Ecto neural progenitor cell (in vitro differentiated cells): Measurements from ENCODE around the gene HDAC9.
A peak's percentile ranks its signal among the peaks of the same experiment; 100 is the strongest.

Experiments used
- DNase-seq: peaks from one replicate; pipeline ENCODE4 v3.0.0-alpha.2; 2018; ENCODE audit warnings: low spot score

HDAC9 gene

DNA sequence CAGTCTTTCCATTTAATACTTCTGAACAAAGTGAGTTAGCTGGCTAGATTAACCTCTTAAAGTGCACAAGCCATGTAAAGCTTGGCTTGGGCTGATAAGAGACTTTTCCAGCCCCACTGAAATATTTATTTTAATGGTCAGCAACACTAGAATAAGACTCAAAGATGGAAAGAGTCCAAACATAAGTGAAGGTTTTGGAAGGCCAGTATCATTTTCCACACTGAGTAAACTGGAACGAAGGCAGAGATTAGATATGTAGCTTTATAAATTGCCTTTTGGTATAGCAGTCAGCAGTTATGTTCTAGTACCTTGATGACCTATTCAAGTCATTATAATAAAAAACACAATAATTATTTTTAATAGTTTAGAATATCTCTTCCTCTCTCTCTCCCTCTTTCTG lies 102.2 kb downstream of the HDAC9 start:
- no peak for DNase-seq

DNA sequence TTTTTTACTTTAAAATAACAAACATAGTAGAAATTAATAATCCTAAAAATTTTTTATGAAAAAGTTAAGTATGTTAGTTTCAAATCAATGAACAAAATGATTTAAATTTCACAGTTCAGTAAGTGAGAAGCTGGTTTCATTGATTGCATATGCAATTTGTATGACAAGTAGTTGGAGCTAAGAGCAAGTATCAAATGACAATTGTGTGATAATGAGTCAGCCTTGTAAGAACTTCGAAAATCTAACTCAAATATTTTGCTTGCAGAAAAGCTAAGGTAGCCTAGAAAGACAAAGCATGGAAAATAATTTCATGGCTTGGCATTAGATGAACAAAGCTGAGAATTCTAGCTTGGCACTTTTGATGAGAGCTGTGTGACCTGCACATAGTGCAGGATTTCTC lies 111.5 kb downstream of the HDAC9 start:
- DNase-seq: no peak

DNA sequence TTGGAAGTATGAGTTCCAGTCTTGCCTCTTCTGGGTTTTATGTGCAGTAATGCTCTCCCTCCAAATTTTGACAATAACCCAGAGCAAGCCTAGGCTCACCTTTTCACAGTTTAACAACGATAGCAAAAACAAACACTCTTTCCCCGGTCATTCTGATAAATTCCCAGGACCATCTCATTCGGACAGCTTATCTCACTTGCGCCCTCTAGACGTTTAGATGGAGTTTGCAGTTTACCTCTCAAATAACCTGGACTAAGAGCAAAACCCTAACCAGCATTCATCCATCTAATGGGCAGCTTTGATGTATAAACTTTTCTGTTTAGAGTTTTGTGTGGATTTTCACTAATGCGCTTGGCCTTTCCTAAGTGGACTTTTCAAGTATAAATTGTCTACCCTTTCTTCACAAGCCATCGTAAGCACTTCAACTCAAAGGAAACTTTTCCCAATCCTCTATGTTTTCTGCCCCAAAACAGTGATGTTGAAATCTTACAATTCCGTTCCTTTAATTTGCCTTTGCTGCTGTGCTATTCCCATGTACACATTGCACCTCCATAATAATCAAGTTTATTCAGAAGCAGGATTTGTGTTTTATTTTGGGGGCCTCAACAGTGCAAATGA lies 114.9 kb downstream of the HDAC9 start:
- DNase-seq: peak; percentile 49

DNA sequence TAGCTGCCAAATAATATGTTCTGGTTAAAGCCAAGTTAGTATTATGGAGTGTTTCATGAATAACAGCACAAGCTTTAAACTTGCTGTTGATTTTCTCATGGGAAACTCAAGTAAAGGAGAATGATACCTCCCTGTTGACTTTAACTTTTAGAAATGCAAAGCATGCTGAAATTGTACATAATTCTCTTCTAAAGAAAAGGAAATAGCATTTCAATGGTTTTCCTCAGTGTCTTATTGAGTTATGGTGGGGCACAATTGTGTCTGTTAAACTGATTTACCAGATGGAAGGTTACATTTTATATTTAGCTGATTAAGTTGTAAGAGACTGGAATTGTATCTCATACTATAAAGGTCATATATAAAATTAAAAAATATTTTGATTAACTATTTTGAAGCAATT lies 119.3 kb downstream of the HDAC9 start:
- no peak for DNase-seq

DNA sequence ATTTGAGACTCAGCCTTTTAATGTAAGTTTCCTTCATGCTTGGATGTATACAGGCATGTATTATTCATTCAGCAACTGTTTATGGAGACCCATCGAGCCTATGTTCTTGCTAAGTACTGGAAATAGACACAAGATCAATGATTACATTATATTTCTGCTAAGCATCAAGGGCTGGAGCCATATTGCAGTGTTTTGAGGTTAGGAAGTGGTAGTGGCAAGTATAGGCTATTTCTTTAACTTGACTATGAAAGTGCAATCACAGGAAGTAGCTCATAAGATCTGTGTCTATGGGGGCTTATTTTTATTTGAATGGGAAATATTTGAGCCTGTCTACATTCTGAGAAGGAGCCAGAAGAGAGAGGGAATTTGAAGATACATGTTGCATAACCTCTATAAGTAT lies 123.8 kb downstream of the HDAC9 start:
- no peak for DNase-seq

DNA sequence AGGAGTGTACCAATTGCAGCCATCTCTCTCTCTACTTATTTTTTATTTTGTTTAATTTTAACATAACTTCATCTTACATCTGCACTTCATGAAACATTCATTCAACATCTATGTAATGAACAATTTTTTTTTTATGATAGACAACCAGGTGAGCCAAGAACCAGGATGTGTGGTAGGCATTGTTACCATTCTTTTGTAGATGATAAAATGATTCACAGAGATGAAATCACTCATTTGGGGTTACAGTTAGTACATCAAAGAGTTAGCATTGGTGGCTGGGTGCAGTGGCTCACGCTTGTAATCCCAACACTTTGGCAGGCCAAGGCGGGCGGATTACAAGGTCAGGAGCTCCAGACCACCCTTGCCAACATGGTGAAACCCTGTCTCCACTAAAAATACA lies 127.8 kb downstream of the HDAC9 start:
- no peak for DNase-seq

DNA sequence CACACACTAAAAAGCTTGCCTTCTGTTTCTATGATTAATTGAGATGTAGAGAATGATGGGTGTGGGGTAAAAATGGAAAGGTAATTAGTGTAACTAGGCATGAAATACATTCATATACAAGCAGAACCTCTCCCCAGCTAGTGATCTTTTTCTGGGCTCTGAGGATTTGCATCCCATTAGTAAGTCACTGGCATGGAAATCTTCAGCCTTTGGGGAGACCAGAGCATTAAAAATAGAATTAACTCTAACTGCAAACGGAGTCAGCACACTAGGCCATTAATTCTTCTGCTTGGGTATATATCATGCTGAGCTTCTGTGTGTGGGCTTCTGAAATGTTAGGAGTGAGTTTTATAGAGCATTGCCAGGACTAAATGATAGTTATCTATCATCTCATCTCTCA lies 128.9 kb downstream of the HDAC9 start:
- no peak for DNase-seq

DNA sequence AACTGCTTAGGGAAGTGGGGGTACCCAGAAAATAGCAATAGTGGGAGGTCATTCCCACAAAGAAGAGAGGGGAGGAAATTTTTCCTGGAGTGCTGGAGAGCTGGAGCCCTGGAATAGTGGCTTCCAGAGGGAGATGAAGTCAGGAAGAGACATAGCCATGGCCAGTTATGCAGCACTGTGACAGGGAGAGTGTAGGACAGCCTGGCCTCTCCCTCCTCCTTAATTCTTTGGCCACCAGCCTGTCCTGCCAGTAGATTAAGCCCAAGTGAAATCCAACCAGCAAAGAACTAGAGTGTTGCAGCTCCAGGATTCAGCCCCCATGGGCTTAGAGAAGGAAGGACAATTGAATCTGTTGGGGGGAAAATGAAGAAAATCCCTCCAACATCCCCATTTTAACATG lies 130.5 kb downstream of the HDAC9 start:
- DNase-seq: no peak

DNA sequence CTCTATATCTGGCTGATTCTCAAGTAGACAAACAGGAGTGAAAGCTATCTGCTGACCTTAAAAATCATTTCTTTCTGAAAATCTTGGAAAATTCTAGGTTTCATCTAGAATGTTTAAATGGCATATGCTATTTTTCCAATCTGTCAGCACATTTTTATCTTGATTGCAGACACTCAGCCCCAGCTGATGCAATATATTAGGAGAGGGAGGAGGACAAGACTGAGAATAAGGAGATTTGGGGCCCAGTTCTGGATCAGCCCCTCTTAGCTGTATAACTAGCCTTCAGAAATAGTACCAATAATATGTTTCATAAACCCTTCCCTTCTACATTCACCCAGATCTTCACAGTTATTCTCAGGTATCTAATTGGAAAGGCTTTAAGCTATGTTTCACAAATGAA lies 131.2 kb downstream of the HDAC9 start:
- no peak for DNase-seq

DNA sequence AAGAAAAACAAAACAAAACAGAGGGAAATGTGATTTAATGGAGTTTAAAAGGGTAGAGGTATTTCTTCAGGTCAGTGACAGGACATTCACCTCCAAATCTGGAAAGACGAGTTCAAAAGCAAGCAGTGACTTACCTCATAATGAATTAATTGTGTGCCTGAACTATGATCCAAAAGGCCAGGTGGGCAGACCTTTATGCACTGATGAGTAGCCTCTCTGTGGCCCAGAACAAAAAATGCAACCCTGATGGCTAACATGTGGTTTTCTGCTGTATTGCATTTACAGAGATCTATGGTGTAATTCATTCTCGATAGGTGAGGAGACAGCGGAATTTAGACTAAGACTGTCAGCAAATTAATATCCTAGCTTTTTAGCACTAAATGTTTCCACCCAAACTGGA lies 142.0 kb downstream of the HDAC9 start:
- no peak for DNase-seq

DNA sequence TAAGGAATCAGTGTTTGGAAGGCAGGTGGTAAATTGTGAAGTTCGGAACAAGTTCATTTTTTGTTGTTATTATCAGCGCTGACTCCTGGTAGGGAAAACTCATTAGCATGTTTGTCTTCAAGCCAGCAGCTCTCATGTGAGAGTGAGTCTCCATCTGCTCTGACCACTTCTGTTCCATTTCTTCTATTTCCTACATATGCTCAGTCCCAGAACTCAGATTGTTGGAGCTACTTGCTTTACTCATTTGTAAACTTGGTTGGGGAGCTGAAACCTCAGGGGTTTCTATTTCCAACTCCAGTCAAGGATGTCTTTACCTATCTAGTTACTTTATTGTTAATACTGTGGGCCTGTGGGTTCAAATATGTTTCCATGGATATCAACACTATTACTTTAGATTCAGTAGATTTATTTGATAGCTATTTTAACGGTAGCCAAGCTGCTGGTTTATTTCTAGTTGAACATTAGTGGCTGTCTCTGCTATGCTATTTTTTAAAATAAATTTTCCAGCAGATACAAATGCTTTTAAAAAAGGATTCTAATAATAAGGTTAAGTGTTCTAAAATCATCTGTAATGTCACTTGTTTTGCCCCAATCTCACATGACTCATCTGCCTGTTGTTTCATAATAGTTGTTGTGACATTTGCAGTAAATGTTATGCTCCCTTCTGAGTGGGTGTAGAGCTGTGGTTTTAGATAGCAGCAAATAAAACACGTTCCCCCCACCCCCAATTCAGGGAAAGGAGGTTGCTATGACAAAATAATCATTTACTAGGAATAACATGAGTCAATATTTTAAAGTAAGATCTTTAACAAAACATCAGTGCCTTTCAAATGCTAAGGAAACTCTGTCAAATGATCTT lies 143.3 kb downstream of the HDAC9 start:
- no peak for DNase-seq

DNA sequence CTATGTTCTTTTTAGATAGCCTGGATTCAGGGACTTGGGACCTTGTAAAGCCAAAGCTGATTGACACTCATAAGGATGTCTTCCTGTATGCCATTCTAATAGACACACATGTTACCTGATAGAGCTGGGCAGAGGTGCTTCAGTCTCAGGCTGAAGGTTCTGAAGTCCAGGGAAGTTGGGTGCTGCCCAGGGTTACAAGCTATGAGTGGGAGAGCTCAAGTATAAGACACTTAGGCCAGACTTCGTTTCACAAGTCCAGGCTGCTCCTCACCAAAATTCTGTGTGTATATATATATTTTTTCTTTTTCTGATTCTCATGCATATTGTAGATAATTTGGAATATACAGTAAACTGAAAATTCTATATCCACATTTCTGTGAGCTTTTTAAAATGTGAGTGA lies 144.2 kb downstream of the HDAC9 start:
- DNase-seq: no peak

DNA sequence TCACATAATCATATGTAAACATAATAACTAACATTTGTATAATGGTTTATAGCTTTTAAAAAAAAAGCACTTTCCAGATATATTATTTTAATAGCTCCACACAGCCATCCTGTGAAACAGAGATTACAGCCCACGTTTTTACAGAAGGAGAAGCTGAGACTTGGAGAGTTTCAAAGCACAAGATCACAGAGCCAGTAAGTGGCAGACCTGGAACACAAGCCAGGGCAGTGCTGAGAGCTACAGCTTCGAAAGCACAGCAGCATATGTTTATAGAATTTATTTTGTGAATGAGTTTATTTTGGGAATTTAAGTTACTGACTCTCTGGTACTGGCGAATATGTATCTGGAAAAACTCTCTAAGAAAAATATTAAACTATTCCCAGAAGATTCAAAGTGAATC lies 149.4 kb downstream of the HDAC9 start:
- DNase-seq: no peak

DNA sequence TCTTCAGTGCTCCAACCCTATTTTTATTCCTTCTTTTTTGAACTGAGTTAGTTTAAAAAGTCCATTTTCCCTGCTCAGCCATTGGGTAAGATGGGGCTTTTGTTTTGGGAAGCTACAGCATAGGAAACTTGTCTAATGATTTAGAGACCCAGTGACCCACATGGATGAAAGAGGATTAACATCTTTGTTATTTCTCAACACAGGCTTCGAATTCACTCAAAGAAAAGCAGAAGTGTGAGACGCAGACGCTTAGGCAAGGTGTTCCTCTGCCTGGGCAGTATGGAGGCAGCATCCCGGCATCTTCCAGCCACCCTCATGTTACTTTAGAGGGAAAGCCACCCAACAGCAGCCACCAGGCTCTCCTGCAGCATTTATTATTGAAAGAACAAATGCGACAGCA lies 152.0 kb downstream of the HDAC9 start:
- no peak for DNase-seq

DNA sequence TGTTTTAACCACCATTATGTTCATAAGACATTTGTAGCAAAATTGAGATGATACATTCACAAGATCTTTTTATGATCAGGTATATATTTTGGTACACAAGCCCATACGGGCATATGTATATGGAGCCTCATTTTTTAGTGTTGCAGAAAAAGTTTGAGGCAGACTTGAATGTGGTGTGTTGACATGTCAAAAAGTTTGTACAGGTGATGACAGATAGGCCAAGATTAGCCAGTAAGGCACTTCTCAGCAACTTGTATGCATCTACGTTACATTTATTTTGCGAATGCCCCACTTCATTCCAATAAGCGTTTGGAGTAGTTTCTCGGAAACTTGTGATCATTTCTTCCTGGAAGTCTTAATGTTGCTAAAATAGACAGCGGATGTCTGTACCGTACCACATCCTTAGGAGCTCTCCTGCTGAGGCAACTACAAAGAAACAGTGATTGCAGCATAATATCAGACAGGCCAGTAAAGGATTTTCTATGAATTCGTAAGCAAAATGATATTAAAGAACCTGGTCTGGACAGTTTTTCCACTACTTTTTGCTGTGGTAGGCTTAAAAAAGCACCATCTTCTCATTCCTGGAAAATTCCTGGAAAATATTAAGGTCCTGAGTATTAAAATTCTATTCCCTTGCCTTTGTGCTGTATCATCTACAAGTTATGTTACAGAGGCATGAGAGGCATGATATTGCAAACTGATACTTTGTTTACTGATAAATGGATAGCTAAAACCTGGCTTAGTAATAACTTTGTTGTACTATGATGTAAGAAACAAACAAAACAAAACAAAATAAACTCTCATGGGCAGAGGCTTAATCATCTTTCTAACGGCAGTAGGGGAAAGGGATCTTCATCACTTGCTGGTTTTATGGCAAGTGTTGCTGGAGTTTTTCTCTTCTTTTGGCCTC lies 153.6 kb downstream of the HDAC9 start:
- no peak for DNase-seq

DNA sequence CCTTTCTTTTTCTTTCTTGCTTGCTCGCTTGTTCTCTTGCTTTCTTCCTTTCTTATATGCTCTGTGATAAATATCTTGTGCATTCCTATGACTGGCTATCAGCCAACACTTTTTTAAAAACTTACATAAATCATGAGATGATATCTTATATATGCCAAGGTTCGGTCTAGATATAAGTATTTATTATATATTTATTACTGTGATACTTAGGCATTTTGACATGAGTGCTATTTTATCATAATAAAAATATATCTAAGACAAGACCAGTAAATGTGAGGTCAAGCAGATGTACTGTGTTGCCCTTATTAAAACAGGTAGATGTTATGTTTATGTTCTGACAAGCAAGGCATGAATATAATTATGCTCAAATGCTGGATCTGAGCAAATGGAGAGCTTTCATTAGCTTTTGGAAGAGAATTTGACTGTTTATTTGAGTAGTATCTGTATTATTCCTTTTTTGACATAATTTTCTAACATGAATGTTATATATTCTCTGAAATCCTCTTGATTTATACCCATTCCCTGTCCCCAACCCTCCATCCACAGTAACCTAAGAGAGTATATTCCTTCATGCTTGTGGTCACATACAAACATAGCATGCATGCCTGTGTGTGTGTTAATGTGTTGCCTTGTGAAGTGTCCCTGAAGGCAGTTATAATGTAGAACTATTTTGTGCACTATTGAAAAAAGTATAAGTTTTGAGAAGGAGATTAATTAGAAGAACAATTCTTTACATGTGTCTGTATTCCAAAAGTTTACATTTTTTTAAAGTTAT lies 158.0 kb downstream of the HDAC9 start:
- DNase-seq: no peak

DNA sequence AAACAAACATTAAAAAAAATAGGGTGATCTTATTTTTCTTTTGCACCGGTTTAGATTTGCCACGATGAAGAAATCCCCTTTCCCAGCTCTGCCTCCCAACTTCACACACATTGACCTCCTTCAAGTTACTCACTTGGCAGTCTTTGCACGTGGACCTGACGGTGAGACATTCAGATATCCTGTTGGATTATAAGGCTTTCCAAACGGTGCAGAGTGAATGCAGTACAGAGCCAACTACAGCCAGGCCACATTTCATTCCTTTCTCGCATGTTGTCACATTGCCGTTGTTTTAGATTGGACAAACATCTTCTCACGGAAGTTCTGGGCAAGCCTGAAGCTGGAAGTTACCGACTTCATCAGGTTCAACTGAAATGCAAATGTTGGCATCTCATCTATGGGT lies 159.2 kb downstream of the HDAC9 start:
- DNase-seq: no peak

DNA sequence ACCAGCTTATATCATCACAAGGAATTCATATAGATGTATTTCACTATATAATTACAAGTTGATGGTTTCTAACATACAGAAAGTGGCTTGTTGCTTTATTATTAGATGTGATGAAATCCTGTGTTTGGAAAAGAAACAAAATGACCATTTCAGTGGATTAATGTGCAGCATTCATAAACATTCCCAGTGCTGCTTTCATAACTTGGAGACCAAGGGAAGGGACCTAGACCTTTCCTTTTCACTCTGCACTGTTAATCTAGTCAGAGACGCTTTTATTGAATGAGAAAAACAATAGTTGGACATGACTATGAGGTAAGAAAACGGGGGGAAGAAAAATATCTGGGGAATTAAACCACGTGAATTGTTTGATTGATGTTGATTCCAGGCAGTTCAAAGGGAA lies 160.0 kb downstream of the HDAC9 start:
- DNase-seq: no peak

DNA sequence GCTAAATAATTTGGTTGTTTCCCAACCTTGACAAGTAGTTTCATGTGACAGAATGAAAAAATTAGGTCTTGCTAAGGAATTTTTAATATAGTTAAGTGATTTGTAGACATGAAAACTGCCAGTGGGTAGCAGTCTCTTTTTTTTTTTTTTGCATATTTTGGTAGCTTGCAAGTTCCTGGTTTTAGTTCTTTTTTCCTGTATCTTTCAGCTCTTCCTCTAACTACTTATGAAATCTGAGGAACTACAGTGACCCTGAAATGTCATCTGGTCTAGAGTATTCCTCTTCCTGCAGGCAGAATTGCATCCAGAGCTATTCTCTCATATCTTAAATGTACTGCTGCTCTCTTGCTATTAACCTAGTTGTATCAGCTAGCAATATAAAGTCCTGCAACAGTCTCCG lies 160.4 kb downstream of the HDAC9 start:
- no peak for DNase-seq

DNA sequence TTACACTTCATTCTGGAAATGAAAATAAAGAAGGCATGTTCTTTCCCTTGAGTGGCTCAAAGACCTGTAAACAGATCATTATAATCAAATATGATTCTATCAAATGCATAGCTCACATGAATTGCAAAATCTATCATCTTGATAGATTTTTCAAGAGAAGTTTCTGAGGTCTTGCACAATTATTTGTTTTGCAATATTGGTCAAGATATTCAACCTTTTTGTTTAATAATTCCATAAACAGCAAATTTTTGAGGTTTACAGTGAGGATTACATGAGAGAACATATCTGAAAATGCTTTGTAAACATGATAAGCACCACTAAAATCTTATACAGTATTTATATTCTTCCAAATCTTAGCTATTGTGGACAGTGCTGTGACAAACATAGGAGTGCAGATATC lies 160.8 kb downstream of the HDAC9 start:
- DNase-seq: no peak

DNA sequence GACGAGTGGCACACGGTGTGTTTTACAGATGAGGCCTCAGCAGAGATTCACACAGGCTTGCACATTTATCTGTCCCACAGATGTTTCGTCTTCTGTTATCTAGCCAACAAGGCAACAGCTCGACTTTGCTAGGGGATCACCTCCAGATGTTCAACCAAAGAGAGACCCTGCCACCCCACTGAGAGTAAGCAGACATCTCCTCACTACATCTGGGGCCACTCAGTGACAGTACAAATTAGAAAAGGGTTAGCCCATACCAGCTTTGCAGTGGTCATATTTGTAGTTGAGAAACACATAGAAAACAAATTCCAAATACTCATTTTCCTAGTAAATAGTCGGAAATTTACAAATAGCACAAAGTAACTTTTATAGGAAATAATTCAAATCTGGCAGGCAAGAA lies 164.2 kb downstream of the HDAC9 start:
- no peak for DNase-seq

DNA sequence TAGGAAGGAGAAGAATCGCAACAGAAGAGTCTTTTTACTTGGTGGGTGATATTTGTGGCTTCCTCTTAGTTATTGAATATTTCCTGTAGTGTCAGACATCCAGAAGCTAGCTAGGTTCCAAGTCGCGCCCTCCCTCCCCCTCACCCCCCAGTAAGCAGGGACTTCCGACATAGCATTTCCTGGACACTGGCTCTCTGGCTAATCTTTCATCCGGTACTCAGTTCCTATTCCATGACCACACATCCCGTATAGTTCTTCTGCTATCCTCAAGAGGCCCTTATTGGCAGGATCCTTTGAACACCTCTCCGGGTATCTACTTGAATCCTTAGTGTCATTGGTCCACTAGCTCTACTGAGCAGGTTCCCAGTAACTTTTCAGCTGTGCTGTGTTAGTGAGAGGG lies 167.8 kb downstream of the HDAC9 start:
- DNase-seq: no peak
